Activated CD8-positive, alpha-beta T cell treated with anti-CD3 and anti-CD28 coated beads for 36 hours (primary cell): ENCODE measurements around the gene RPH3AL. TPM values are rescaled to one million over a fixed set of nuclear protein-coding genes. Genes with fewer than 3 reads are reported as not detected.

ENCODE experiments used
- ATAC-seq: fragments of 200-7000 bp; cut with Tn5 transposase; one replicate; pipeline ENCODE4 v1.10.0; 2021; ENCODE audit warnings: mild to moderate bottlenecking, moderate library complexity
- CTCF ChIA-PET: fragments of 350-600 bp; sonication (Branson Sonifier 250); formaldehyde crosslinking; loops from one replicate; lab custom pipeline; 2021; ENCODE audit warnings: antibody characterized with exemption; lab: Charles Lee
- POLR2A ChIA-PET: fragments of 350-600 bp; sonication (Branson Sonifier 250); formaldehyde crosslinking; loops from one replicate; lab custom pipeline; 2021; ENCODE audit warnings: antibody characterized with exemption; lab: Charles Lee
- DNase-seq: peaks from one replicate; pipeline ENCODE4 v3.0.0-alpha.2; 2020
- H3K27ac Mint-ChIP-seq: one replicate; pipeline ENCODE4 v1.8.0; 2021; ENCODE audit warnings: mild to moderate bottlenecking, mixed read lengths
- H3K27me3 Mint-ChIP-seq: one replicate; pipeline ENCODE4 v1.8.0; 2021; ENCODE audit warnings: mixed read lengths
- H3K36me3 Mint-ChIP-seq: one replicate; pipeline ENCODE4 v1.8.0; 2021; ENCODE audit warnings: low read depth, mixed read lengths
- H3K4me1 Mint-ChIP-seq: one replicate; pipeline ENCODE4 v1.8.0; 2021; ENCODE audit warnings: low read depth, mixed read lengths
- H3K4me3 Mint-ChIP-seq: one replicate; pipeline ENCODE4 v1.8.0; 2021; ENCODE audit warnings: mild to moderate bottlenecking, moderate library complexity, mixed read lengths
- H3K9me3 Mint-ChIP-seq: one replicate; pipeline ENCODE4 v1.8.0; 2021; ENCODE audit warnings: mixed read lengths
- intact Hi-C: fragments of 100-400 bp; cut with micrococcal nuclease; formaldehyde crosslinking; loops from one replicate; pipeline ENCODE4 v1.10.0; 2022
- total RNA-seq, 2 experiments: library from RNA; stranded (reverse); gene quantifications; one replicate each; pipeline ENCODE4 v1.2.3, GENCODE V29; 2021
- TF ChIP-seq, protein P1 (sequence below): fragments of 200-600 bp; IDR thresholded peaks from one replicate; pipeline ENCODE4 v1.8.0; 2022; ENCODE audit warnings: antibody characterized with exemption, mild to moderate bottlenecking

The RPH3AL gene
- total RNA-seq, 2 experiments from 2014 or later: 0.72 to 1.1 TPM

DNA sequence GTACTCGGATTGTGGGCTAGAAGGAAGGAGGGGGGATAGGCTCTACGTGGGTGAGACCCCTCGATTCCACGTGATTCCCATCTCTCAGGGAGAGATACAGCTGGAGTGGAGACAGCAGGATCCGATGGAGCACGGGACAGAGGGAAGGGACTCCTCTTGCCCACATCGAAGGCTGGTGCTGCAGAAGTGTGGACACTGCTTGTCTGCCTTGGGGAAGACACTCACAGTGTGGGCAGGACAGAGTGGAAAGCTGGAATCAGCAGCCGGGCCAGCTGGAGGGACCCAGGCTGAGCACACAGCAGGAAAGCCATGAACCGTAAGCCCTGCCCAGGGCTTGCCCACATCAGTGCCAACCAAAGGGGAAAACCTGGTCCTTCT is 42.1 kb upstream of the RPH3AL start:
- Mint-ChIP-seq H3K27ac (no peak overlapping the region), H3K9me3 (no peaks in the 10 kb centered on the region), H3K4me3 (no peak overlapping the region), H3K27me3 (no peaks in the 10 kb centered on the region), H3K4me1 (no peaks in the 10 kb centered on the region), H3K36me3 (no peaks in the 10 kb centered on the region)
- ChIA-PET POLR2A (no interaction called here), CTCF (interaction anchor here (0.8 to 1.2 kb wide), 2 partner anchors 17 to 306 kb away, joined by 3 to 4 read pairs; no protein-coding TSS in a partner anchor)
- TF ChIP-seq, protein P1, sequence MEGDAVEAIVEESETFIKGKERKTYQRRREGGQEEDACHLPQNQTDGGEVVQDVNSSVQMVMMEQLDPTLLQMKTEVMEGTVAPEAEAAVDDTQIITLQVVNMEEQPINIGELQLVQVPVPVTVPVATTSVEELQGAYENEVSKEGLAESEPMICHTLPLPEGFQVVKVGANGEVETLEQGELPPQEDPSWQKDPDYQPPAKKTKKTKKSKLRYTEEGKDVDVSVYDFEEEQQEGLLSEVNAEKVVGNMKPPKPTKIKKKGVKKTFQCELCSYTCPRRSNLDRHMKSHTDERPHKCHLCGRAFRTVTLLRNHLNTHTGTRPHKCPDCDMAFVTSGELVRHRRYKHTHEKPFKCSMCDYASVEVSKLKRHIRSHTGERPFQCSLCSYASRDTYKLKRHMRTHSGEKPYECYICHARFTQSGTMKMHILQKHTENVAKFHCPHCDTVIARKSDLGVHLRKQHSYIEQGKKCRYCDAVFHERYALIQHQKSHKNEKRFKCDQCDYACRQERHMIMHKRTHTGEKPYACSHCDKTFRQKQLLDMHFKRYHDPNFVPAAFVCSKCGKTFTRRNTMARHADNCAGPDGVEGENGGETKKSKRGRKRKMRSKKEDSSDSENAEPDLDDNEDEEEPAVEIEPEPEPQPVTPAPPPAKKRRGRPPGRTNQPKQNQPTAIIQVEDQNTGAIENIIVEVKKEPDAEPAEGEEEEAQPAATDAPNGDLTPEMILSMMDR: no peak
- intact Hi-C loops: no loop called here
- ATAC-seq (no peak), DNase-seq (no peak)

DNA sequence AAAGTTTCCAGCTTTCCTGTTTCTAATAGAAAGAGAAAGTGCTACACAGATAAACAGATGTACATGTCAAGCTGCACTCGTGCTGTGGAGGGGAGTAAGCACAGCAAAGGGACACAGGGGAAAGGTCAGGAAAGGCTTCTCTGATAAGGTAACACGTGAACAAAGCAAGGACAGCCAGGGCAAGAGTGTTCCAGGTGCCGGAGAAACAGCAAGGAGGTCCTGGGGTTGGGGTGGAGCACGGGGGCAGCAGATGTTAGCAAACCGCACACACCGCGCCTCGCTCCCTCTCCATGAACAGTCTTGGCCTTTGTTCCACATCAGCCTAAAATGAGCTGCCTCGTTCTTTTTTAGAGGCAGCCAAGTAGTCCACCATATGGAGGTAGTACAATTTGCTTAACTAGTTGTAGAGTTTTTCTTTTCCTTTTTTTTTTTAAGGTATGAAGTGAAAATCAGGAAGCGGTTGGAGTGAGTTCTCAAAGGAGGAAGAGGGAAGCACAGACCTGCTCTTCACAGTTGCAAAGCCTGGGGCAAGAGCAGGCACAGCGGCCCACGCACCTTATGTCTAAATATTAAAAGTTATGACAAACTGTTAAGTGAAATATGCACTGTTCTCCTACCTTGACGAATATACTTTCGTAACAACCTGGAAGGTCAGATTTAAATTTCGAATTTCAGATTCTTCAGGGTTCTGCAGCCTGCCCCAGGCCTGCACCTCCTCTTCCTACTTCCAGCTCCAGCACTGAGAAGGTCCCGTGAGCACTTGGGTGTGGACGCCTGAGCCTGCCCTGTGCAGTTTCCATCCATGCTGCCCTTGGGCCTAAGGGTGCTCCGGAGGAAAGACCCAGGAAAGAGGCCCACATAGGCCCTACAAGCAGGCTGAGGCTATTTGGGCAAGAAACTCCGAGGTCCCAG is 41.5 kb upstream of the RPH3AL start:
- ChIA-PET CTCF (interaction anchor here (0.8 kb wide), 1 partner anchor 306 kb away, joined by 4 read pairs; no protein-coding TSS in a partner anchor), POLR2A (no interaction called here)
- TF ChIP-seq, protein P1: no peak
- no peaks in the 10 kb centered on the region for H3K9me3 Mint-ChIP-seq
- no peaks in the 10 kb centered on the region for H3K4me1 Mint-ChIP-seq
- DNase-seq (no peak), ATAC-seq (no peak)
- H3K27me3 Mint-ChIP-seq: no peaks in the 10 kb centered on the region
- intact Hi-C loops: no loop called here
- no peak overlapping the region for H3K27ac Mint-ChIP-seq
- H3K4me3 Mint-ChIP-seq: no peak overlapping the region
- no peaks in the 10 kb centered on the region for H3K36me3 Mint-ChIP-seq

DNA sequence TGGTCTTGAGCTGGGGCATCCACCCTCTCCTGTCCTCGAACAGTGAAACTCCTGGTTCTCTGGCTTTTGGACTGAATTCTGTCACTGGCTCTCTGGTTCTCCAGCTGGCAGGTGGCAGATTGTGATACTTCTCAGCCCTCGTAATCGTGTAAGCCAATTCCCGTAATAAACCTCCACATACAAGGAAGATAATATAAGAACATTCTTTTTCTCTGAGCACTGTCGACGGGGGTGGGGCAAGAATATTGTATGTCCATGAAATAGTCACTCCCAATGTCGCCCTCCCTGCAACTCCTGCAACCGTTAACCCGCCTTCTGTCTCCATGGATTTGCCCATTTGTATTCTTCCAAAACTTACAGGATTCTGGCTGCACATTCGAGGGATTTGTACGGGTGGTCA is 39.2 kb upstream of the RPH3AL start:
- H3K4me3 Mint-ChIP-seq: no peak overlapping the region
- POLR2A ChIA-PET: no interaction called here
- intact Hi-C loops: no loop called here
- no peak for ATAC-seq
- TF ChIP-seq, protein P1: no peak
- no peaks in the 10 kb centered on the region for H3K4me1 Mint-ChIP-seq
- no peak overlapping the region for H3K27ac Mint-ChIP-seq
- no peak for DNase-seq
- CTCF ChIA-PET: no interaction called here
- H3K9me3 Mint-ChIP-seq: no peaks in the 10 kb centered on the region
- no peaks in the 10 kb centered on the region for H3K36me3 Mint-ChIP-seq
- peaks cover 7% of the 10 kb centered on the region for H3K27me3 Mint-ChIP-seq

DNA sequence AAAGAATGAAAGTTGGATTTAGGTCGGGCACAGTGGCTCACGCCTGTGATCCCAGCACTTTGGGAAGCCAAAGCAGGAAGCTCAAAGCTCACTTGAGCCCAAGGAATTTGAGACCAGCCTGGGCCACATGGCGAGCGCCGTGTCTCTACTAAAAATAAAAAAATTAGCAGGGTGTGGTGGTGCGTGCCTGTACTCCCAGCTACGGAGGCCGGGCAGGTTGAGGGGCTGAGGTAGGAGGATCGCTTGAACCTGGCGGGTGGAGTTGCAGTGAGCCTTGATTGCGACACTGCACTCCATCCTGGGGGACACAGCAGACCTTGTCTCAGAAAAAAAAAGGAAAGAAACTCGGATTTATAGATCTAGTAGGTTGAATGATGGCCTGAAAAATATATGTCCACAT is 37.4 kb upstream of the RPH3AL start:
- ATAC-seq (no peak), DNase-seq (no peak)
- intact Hi-C loops: no loop called here
- CTCF ChIA-PET: no interaction called here
- POLR2A ChIA-PET: no interaction called here
- Mint-ChIP-seq H3K4me1 (peaks cover 2% of the 10 kb centered on the region), H3K27ac (no peak overlapping the region), H3K4me3 (no peak overlapping the region), H3K36me3 (no peaks in the 10 kb centered on the region), H3K27me3 (peaks cover 12% of the 10 kb centered on the region), H3K9me3 (no peaks in the 10 kb centered on the region)
- TF ChIP-seq, protein P1: no peak

DNA sequence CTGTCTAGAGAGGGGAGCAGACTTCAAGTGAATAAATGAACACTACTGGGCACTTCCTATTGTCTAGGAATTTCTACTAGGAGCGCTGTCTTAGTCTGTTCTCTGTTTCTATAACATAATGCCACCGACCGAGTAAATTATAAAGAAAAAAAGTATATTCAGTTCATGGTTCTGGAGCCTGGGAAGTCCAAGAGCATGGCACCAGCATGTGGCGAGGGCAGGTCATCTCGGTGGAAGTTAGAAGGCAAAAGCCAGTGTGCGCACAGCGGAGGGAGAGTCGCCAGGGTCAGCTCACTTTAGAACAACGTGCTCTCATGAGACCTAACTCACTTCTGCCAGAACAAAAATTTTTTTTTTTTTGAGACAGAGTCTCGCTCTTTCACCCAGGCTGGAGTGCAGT is 35.5 kb upstream of the RPH3AL start:
- CTCF ChIA-PET: no interaction called here
- no peak overlapping the region for H3K27ac Mint-ChIP-seq
- H3K9me3 Mint-ChIP-seq: no peaks in the 10 kb centered on the region
- no peaks in the 10 kb centered on the region for H3K36me3 Mint-ChIP-seq
- no peak for DNase-seq
- intact Hi-C loops: loop anchor here (5.0 kb wide), 1 partner anchor 246 kb away; a partner anchor contains a TSS
- TF ChIP-seq, protein P1: no peak
- peaks cover 5% of the 10 kb centered on the region for H3K4me1 Mint-ChIP-seq
- H3K4me3 Mint-ChIP-seq: no peak overlapping the region
- POLR2A ChIA-PET: no interaction called here
- no peak for ATAC-seq
- peaks cover 19% of the 10 kb centered on the region for H3K27me3 Mint-ChIP-seq
